H1 (cell line): ENCODE results near the gene TAC4. TPM values are rescaled to one million over a fixed set of nuclear protein-coding genes. Genes with fewer than 3 reads are reported as not detected.

Source experiments
- CTCF ChIA-PET: fragments of 300-600 bp; sonication (Branson Sonifier 250); formaldehyde crosslinking; loops from one replicate; lab custom pipeline; 2021; ENCODE audit not compliant: partially characterized antibody; lab: Charles Lee
- POLR2A ChIA-PET: fragments of 300-600 bp; sonication (Branson Sonifier 250); formaldehyde crosslinking; loops from one replicate; lab custom pipeline; 2021; ENCODE audit warnings: inconsistent platforms; ENCODE audit not compliant: partially characterized antibody; lab: Charles Lee
- DNase-seq, 2 experiments: peaks; one replicate each; pipeline versions ENCODE4 v3.0.0 to v3.0.0-alpha.2; 2010 to 2022; ENCODE audit warnings: low spot score in 2 of 2, low read depth in 1 of 2, mixed read lengths in 1 of 2
- FAIRE-seq: peaks from 2 replicates; lab custom pipeline; 2011; peaks lifted over from hg19 to GRCh38; lab: Jason Lieb, UNC
- H2AFZ ChIP-seq: 2 replicates; pipeline ENCODE4 v1.8.1; 2012; ENCODE audit warnings: low read length, inconsistent platforms
- H2AK5ac ChIP-seq: 2 replicates; pipeline ENCODE4 v1.6.1; 2013; ENCODE audit warnings: low read depth, low read length
- H2BK120ac ChIP-seq: replicated peaks from 2 replicates; pipeline ENCODE3; 2013; ENCODE audit warnings: low read depth, low read length, inconsistent platforms
- H2BK12ac ChIP-seq: 2 replicates; pipeline ENCODE4 v1.6.1; 2013; ENCODE audit warnings: low read depth, low read length
- H2BK15ac ChIP-seq: 2 replicates; pipeline ENCODE4 v1.6.1; 2013; ENCODE audit warnings: low read length
- H2BK20ac ChIP-seq: 2 replicates; pipeline ENCODE4 v1.6.1; 2013; ENCODE audit warnings: low read length
- H2BK5ac ChIP-seq: 2 replicates; pipeline ENCODE4 v1.6.1; 2013; ENCODE audit warnings: low read depth, low read length
- H3K14ac ChIP-seq: 2 replicates; pipeline ENCODE4 v1.6.1; 2013; ENCODE audit warnings: inconsistent platforms; ENCODE audit not compliant: insufficient read length
- H3K18ac ChIP-seq: 2 replicates; pipeline ENCODE4 v1.6.1; 2013; ENCODE audit warnings: low read length; ENCODE audit errors: extremely low read depth
- H3K23ac ChIP-seq: 2 replicates; pipeline ENCODE4 v1.6.1; 2013; ENCODE audit warnings: inconsistent platforms; ENCODE audit not compliant: insufficient read length
- H3K23me2 ChIP-seq: 2 replicates; pipeline ENCODE4 v1.6.1; 2013; ENCODE audit warnings: low read depth, low read length
- H3K27ac ChIP-seq: 2 replicates; pipeline ENCODE4 v1.6.1; 2011; ENCODE audit warnings: low read depth, low read length, inconsistent platforms
- H3K27me3 ChIP-seq, 4 experiments: replicated peaks in 1 of 4; 1 replicate in 1 of 4; 2 replicates in 3 of 4; pipeline versions ENCODE4 v1.6.1 to v1.8.1; 2011 to 2013; ENCODE audit warnings: low read length in 3 of 4, mild to moderate bottlenecking in 3 of 4, inconsistent platforms in 2 of 4, mixed read lengths in 2 of 4, moderate library complexity in 1 of 4; ENCODE audit not compliant: control insufficient read depth in 3 of 4, insufficient read depth in 3 of 4; ENCODE audit errors: extremely low read depth in 1 of 4
- H3K36me3 ChIP-seq, 4 experiments: 2 replicates each; pipeline versions ENCODE4 v1.6.1 to v1.8.1; 2011 to 2013; ENCODE audit warnings: mild to moderate bottlenecking in 4 of 4, low read length in 3 of 4, moderate library complexity in 2 of 4, control low read depth in 1 of 4, inconsistent platforms in 1 of 4; ENCODE audit not compliant: insufficient read depth in 4 of 4, control insufficient read depth in 2 of 4
- H3K4ac ChIP-seq: replicated peaks from 2 replicates; pipeline ENCODE3; 2013; ENCODE audit warnings: low read length, low read depth, mixed read lengths, inconsistent platforms; ENCODE audit not compliant: insufficient read length
- H3K4me1 ChIP-seq, 4 experiments: replicated peaks in 1 of 4; 1 replicate in 1 of 4; 2 replicates in 3 of 4; pipeline versions ENCODE4 v1.6.1 to v1.8.1; 2011 to 2013; ENCODE audit warnings: low read length in 3 of 4, inconsistent platforms in 2 of 4, mixed read lengths in 1 of 4; ENCODE audit not compliant: insufficient read depth in 4 of 4, control insufficient read depth in 3 of 4
- H3K4me2 ChIP-seq, 2 experiments: 2 replicates each; pipeline versions ENCODE4 v1.6.1 to v1.8.1; 2011 to 2013; ENCODE audit warnings: low read depth in 2 of 2, low read length in 2 of 2, control low read depth in 1 of 2, inconsistent platforms in 1 of 2, mild to moderate bottlenecking in 1 of 2; ENCODE audit not compliant: insufficient read depth in 1 of 2
- H3K4me3 ChIP-seq, 4 experiments: fragments of 200-600, 300-600 bp in 1 of 4; sonication (generic), shearing (Covaris generic), sonication (Bioruptor Twin) in 1 of 4; 2 replicates each; pipeline versions ENCODE4 v1.5.1 to v1.8.1; 2011 to 2016; ENCODE audit warnings: low read length in 4 of 4, low read depth in 3 of 4, control low read depth in 2 of 4, inconsistent platforms in 2 of 4, mild to moderate bottlenecking in 2 of 4, mixed read lengths in 1 of 4, moderate library complexity in 1 of 4; ENCODE audit not compliant: insufficient read depth in 2 of 4; ENCODE audit errors: extremely low read depth in 1 of 4
- H3K56ac ChIP-seq: replicated peaks from 2 replicates; pipeline ENCODE3; 2013; ENCODE audit warnings: low read depth, mild to moderate bottlenecking, mixed read lengths, low read length, inconsistent platforms; ENCODE audit not compliant: insufficient read length
- H3K79me1 ChIP-seq: 2 replicates; pipeline ENCODE4 v1.6.1; 2013; ENCODE audit warnings: low read depth, low read length, control low read depth
- H3K79me2 ChIP-seq, 2 experiments: 2 replicates each; pipeline versions ENCODE4 v1.6.1 to v1.8.1; 2012 to 2013; ENCODE audit warnings: low read length in 2 of 2, mild to moderate bottlenecking in 2 of 2, inconsistent platforms in 1 of 2; ENCODE audit not compliant: insufficient read depth in 2 of 2, control insufficient read depth in 1 of 2
- H3K9ac ChIP-seq, 4 experiments: replicated peaks in 1 of 4; 1 replicate in 1 of 4; 2 replicates in 3 of 4; pipeline versions ENCODE4 v1.6.1 to v1.8.1; 2011 to 2013; ENCODE audit warnings: low read depth in 3 of 4, low read length in 3 of 4, control low read depth in 2 of 4, mild to moderate bottlenecking in 2 of 4, moderate library complexity in 2 of 4, inconsistent platforms in 1 of 4; ENCODE audit errors: extremely low read depth in 1 of 4
- H3K9me3 ChIP-seq, 2 experiments: 2 replicates each; pipeline versions ENCODE4 v1.6.1 to v1.8.1; 2012 to 2013; ENCODE audit warnings: mild to moderate bottlenecking in 2 of 2, moderate library complexity in 2 of 2, control low read depth in 1 of 2, inconsistent platforms in 1 of 2, low read depth in 1 of 2, low read length in 1 of 2, mixed read lengths in 1 of 2; ENCODE audit not compliant: insufficient read depth in 2 of 2
- H4K20me1 ChIP-seq, 2 experiments: replicated peaks in 1 of 2; 2 replicates each; pipeline versions ENCODE3 to v1.8.1; 2011 to 2013; ENCODE audit warnings: inconsistent platforms in 2 of 2, low read length in 2 of 2, mild to moderate bottlenecking in 1 of 2; ENCODE audit not compliant: insufficient read depth in 2 of 2, control insufficient read depth in 1 of 2
- H4K5ac ChIP-seq: 2 replicates; pipeline ENCODE4 v1.6.1; 2013; ENCODE audit warnings: low read length, low read depth, mixed read lengths, inconsistent platforms; ENCODE audit not compliant: insufficient read length
- H4K8ac ChIP-seq: 2 replicates; pipeline ENCODE4 v1.8.0; 2013; ENCODE audit warnings: mild to moderate bottlenecking, moderate library complexity, low read length, inconsistent platforms; ENCODE audit not compliant: insufficient read depth; ENCODE audit errors: extremely low read depth
- H4K91ac ChIP-seq: replicated peaks from 2 replicates; pipeline ENCODE3; 2013; ENCODE audit warnings: low read length, mixed read lengths, inconsistent platforms; ENCODE audit not compliant: insufficient read length
- ATF2 ChIP-seq: IDR thresholded peaks from 2 replicates; pipeline ENCODE4 v1.6.1; 2012; ENCODE audit warnings: low read length, inconsistent platforms
- BACH1 ChIP-seq: IDR thresholded peaks from 2 replicates; pipeline ENCODE4 v1.6.1; 2012; ENCODE audit warnings: low read length, improper control_type of control experiment
- HDAC2 ChIP-seq, 2 experiments: fragments of 300-600 bp in 1 of 2; sonication (generic) in 1 of 2; IDR thresholded peaks; 2 replicates each; pipeline ENCODE4 v1.6.1; 2011 to 2012; ENCODE audit warnings: low read depth in 2 of 2, low read length in 2 of 2, mild to moderate bottlenecking in 2 of 2, moderate library complexity in 2 of 2, borderline replicate concordance in 1 of 2, inconsistent platforms in 1 of 2
- KDM1A ChIP-seq: fragments of 200-600, 300-600 bp; sonication (generic); IDR thresholded peaks from 2 replicates; pipeline ENCODE4 v1.7.1; 2016; ENCODE audit warnings: mild to moderate bottlenecking, low read length, borderline replicate concordance
- SP4 ChIP-seq: IDR thresholded peaks from 2 replicates; pipeline ENCODE4 v1.6.1; 2012; ENCODE audit warnings: low read length, inconsistent platforms
- WGBS, 2 experiments: shearing (Covaris generic) in 1 of 2; methylation state at CpG; one replicate each; pipeline versions ENCODE4 v1.1.6 to v1.1.7; 2013 to 2015; ENCODE audit warnings: low lambda C conversion rate in 2 of 2, mixed read lengths in 2 of 2, inconsistent platforms in 1 of 2, low coverage in 1 of 2, missing lambda C conversion rate in 1 of 2; ENCODE audit not compliant: insufficient replicate concordance in 2 of 2, insufficient coverage in 1 of 2, insufficient read length in 1 of 2; ENCODE audit errors: extremely low coverage in 1 of 2, missing lambda C conversion rate in 1 of 2; 5-methylcytosine and 5-hydroxymethylcytosine counted together
- polyA plus RNA-seq, 7 experiments: library from polyadenylated mRNA; depleted of rRNA in 3 of 7; stranded (reverse) in 5 of 7; unstranded in 2 of 7; fragments of >200 nt in 5 of 7; fragments of 200-250 nt in 2 of 7; gene quantifications; 1 replicate in 5 of 7; 2 replicates in 1 of 7; 4 replicates in 1 of 7; pipeline versions ENCODE4 v1.2.1 to v1.2.3, GENCODE V29; 2011 to 2013; ENCODE audit warnings: missing spikeins in 2 of 7, mixed read lengths in 2 of 7
- total RNA-seq: library from RNA; stranded (reverse); fragmentation: NEBNext Ultra II Directional; extraction: Animal tissue kit (Norgen Biotek cat#: 25700); gene quantifications from 2 replicates; pipeline ENCODE4 v1.2.1, GENCODE V29; 2021

TAC4 gene
- total and polyA plus RNA-seq, 2 of the 8 experiments (the other 6 are each of a cell fraction or from before 2014, with no cell fraction given) = 0.15 TPM; not detected in 1

GRCh38 chr17:49874911-49875310, 27.0 kb upstream of the TAC4 start:
- Histone ChIP-seq H3K27me3 (peaks cover 0 to 4% (median 0%) of the 10 kb centered on the region in 4 experiments; a peak in 2 of 7 replicates), H3K56ac (no peak overlapping the region), H2BK120ac (no peak overlapping the region), H3K9me3 (no peaks in the 10 kb centered on the region), H3K4ac (peak overlapping the region; percentile 76), H4K5ac (no peak overlapping the region), H4K8ac (no peak overlapping the region), H2BK5ac (no peak overlapping the region), H3K27ac (no peak overlapping the region), H4K91ac (no peak overlapping the region), H3K4me2 (no peak overlapping the region), H2BK12ac (no peak overlapping the region), H3K9ac (no peak overlapping the region), H3K4me3 (no peak overlapping the region), H3K18ac (no peak overlapping the region), H2AK5ac (no peak overlapping the region), H3K23me2 (no peaks in the 10 kb centered on the region), H4K20me1 (no peaks in the 10 kb centered on the region), H2BK15ac (no peak overlapping the region), H3K4me1 (peaks cover 0 to 19% (median 14%) of the 10 kb centered on the region in 4 experiments; a peak in 6 of 7 replicates), H3K79me2 (no peaks in the 10 kb centered on the region), H3K14ac (no peak overlapping the region), H3K36me3 (no peaks in the 10 kb centered on the region), H2AFZ (no peak overlapping the region), H2BK20ac (no peak overlapping the region), H3K79me1 (no peaks in the 10 kb centered on the region), H3K23ac (no peak overlapping the region)
- DNase-seq (no peak), FAIRE-seq (no peak)
- 90% methylated on average over 2 of the region's 2 CpGs; no CpG with 5 or more reads in 1 of the 2 experiments for WGBS, 2 experiments
- POLR2A ChIA-PET = interaction anchor here (1.1 to 2.3 kb wide), 2 partner anchors 92 to 124 kb away, joined by 3 to 7 read pairs; no protein-coding TSS in a partner anchor
- CTCF ChIA-PET = interaction anchor here (0.6 to 13.4 kb wide), 6 partner anchors 9 to 437 kb away, joined by 3 to 217 read pairs (median 25); partner anchors contain the start of gene DLX3
- TF ChIP-seq SP4 (no peak), HDAC2 (IDR thresholded peaks at IDR 0.05; ENCODE audit: borderline replicate concordance in 1 of 2, low read depth in 2 of 2, low read length in 2 of 2) (peak in 1 of 2 experiments; percentile 61; a peak in 1 of 4 replicates), BACH1 (no peak), KDM1A (peak; percentile 93; the same call in 1 of the 2 replicates), ATF2 (no peak)
